ENCODE data around the gene TP73.

DNA sequence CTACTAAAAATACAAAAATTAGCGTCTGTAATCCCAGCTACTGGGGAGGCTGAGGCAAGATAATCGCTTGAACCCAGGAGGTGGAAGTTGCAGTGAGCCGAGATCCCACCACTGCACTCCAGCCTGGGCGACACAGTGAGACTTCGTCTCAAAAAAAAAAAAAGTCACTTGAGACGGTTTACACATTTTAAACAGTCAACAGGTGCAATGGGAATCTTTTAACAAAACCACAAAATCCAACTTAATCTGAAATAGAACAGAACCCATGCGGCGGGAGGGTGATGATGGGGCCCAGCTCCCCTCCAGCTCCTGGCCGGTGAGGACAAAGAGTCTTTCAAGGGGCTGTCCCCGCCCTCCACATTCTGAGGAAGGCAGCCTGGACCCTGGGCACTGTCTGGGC lies 48.3 kb downstream of the TP73 start:
- TF ChIP-seq, protein P1, sequence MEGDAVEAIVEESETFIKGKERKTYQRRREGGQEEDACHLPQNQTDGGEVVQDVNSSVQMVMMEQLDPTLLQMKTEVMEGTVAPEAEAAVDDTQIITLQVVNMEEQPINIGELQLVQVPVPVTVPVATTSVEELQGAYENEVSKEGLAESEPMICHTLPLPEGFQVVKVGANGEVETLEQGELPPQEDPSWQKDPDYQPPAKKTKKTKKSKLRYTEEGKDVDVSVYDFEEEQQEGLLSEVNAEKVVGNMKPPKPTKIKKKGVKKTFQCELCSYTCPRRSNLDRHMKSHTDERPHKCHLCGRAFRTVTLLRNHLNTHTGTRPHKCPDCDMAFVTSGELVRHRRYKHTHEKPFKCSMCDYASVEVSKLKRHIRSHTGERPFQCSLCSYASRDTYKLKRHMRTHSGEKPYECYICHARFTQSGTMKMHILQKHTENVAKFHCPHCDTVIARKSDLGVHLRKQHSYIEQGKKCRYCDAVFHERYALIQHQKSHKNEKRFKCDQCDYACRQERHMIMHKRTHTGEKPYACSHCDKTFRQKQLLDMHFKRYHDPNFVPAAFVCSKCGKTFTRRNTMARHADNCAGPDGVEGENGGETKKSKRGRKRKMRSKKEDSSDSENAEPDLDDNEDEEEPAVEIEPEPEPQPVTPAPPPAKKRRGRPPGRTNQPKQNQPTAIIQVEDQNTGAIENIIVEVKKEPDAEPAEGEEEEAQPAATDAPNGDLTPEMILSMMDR (IDR thresholded peaks at IDR 0.05) = no peak
- TF ChIP-seq POLR2A (IDR thresholded peaks at IDR 0.05) = no peak
- TF ChIP-seq POLR2AphosphoS5 (IDR thresholded peaks at IDR 0.05) = no peak

Data from breast epithelium (tissue), 3 donors.